Calu3 (cell line): ENCODE results near the gene SCN1A. TPM values are rescaled to one million over a fixed set of nuclear protein-coding genes. Genes with fewer than 3 reads are reported as not detected.

Experiments used
- BruUV-seq: library from RNA; stranded (reverse); fragments of 400-500 nt; replicated peaks from 2 replicates; lab custom pipeline; 2021; lab: Mats Ljungman, UMichigan
- CTCF ChIA-PET: fragments of 300-600 bp; sonication (Branson Sonifier 250); formaldehyde crosslinking; loops from one replicate; lab custom pipeline; 2022; ENCODE audit warnings: antibody characterized with exemption; lab: Charles Lee
- DNase-seq: peaks from one replicate; pipeline ENCODE4 v3.0.0; 2022
- H3K27ac Mint-ChIP-seq: one replicate; pipeline ENCODE4 v1.8.0; 2022; ENCODE audit warnings: mixed read lengths; ENCODE audit not compliant: unreplicated experiment
- H3K27me3 Mint-ChIP-seq: one replicate; pipeline ENCODE4 v1.8.0; 2022; ENCODE audit warnings: mixed read lengths; ENCODE audit not compliant: unreplicated experiment
- H3K36me3 Mint-ChIP-seq: one replicate; pipeline ENCODE4 v1.8.0; 2022; ENCODE audit warnings: mild to moderate bottlenecking, moderate library complexity, mixed read lengths; ENCODE audit not compliant: insufficient read depth, unreplicated experiment
- H3K4me1 Mint-ChIP-seq: one replicate; pipeline ENCODE4 v1.8.0; 2022; ENCODE audit warnings: mild to moderate bottlenecking, low read depth, mixed read lengths; ENCODE audit not compliant: unreplicated experiment
- H3K4me3 Mint-ChIP-seq: one replicate; pipeline ENCODE4 v1.8.0; 2022; ENCODE audit warnings: mild to moderate bottlenecking, low read depth, moderate library complexity, mixed read lengths; ENCODE audit not compliant: unreplicated experiment
- H3K9me3 Mint-ChIP-seq: one replicate; pipeline ENCODE4 v1.8.0; 2022; ENCODE audit warnings: low read depth, mixed read lengths; ENCODE audit not compliant: unreplicated experiment
- intact Hi-C: fragments of 100-400 bp; cut with micrococcal nuclease; formaldehyde crosslinking; loops from one replicate; pipeline ENCODE4 v1.10.0; 2022; ENCODE audit not compliant: unreplicated experiment
- total RNA-seq: library from RNA; stranded (reverse); gene quantifications from 2 replicates; pipeline ENCODE4 v1.2.3, GENCODE V29; 2022
- TF ChIP-seq, protein P1 (sequence below): fragments of 200-600 bp; IDR thresholded peaks from one replicate; pipeline ENCODE4 v1.8.0; 2022; ENCODE audit warnings: antibody characterized with exemption; ENCODE audit not compliant: unreplicated experiment

Gene SCN1A
- total RNA-seq, 1 experiment from 2014 or later, result not detected

- CTCF ChIA-PET, result no interaction called here
- no peaks in the 10 kb centered on the region for H3K9me3 Mint-ChIP-seq
- H3K4me3 Mint-ChIP-seq, result no peak overlapping the region
- no peak overlapping the region for H3K27ac Mint-ChIP-seq
- H3K36me3 Mint-ChIP-seq, result no peaks in the 10 kb centered on the region
- H3K27me3 Mint-ChIP-seq, result no peaks in the 10 kb centered on the region
- H3K4me1 Mint-ChIP-seq, result no peaks in the 10 kb centered on the region
- TF ChIP-seq, protein P1, sequence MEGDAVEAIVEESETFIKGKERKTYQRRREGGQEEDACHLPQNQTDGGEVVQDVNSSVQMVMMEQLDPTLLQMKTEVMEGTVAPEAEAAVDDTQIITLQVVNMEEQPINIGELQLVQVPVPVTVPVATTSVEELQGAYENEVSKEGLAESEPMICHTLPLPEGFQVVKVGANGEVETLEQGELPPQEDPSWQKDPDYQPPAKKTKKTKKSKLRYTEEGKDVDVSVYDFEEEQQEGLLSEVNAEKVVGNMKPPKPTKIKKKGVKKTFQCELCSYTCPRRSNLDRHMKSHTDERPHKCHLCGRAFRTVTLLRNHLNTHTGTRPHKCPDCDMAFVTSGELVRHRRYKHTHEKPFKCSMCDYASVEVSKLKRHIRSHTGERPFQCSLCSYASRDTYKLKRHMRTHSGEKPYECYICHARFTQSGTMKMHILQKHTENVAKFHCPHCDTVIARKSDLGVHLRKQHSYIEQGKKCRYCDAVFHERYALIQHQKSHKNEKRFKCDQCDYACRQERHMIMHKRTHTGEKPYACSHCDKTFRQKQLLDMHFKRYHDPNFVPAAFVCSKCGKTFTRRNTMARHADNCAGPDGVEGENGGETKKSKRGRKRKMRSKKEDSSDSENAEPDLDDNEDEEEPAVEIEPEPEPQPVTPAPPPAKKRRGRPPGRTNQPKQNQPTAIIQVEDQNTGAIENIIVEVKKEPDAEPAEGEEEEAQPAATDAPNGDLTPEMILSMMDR, result no peak
- BruUV-seq, result no TSS peak
- intact Hi-C loops, result no loop called here
- DNase-seq, result no peak
Observed at GRCh38 chr2:165950438-165950837, 177.4 kb downstream of the SCN1A start.

GRCh38 chr2:165941827-165942226, 186.0 kb downstream of the SCN1A start:
- DNase-seq, result no peak
- no peaks in the 10 kb centered on the region for H3K27me3 Mint-ChIP-seq
- H3K4me1 Mint-ChIP-seq, result no peaks in the 10 kb centered on the region
- no TSS peak for BruUV-seq
- no peak overlapping the region for H3K4me3 Mint-ChIP-seq
- H3K27ac Mint-ChIP-seq, result no peak overlapping the region
- intact Hi-C loops, result no loop called here
- CTCF ChIA-PET, result interaction anchor here (1.2 kb wide), 1 partner anchor 11 kb away, joined by 3 read pairs; no protein-coding TSS in a partner anchor
- H3K36me3 Mint-ChIP-seq, result no peaks in the 10 kb centered on the region
- TF ChIP-seq, protein P1, result no peak
- no peaks in the 10 kb centered on the region for H3K9me3 Mint-ChIP-seq

GRCh38 chr2:165938237-165938636, 189.6 kb downstream of the SCN1A start:
- DNase-seq, result no peak
- no peaks in the 10 kb centered on the region for H3K27me3 Mint-ChIP-seq
- TF ChIP-seq, protein P1, result no peak
- H3K27ac Mint-ChIP-seq, result no peak overlapping the region
- no peaks in the 10 kb centered on the region for H3K36me3 Mint-ChIP-seq
- H3K4me1 Mint-ChIP-seq, result no peaks in the 10 kb centered on the region
- intact Hi-C loops, result no loop called here
- BruUV-seq, result no TSS peak
- CTCF ChIA-PET, result no interaction called here
- H3K4me3 Mint-ChIP-seq, result no peak overlapping the region
- no peaks in the 10 kb centered on the region for H3K9me3 Mint-ChIP-seq

Other genes with a start within 250 kb of the SCN1A start
- gene TTC21B, start 174.2 kb downstream of the SCN1A start, total RNA-seq, result 12.0 and 14.7 TPM in 2 replicates
- gene SCN9A, start 247.9 kb upstream of the SCN1A start, total RNA-seq, result 6.1 and 8.5 TPM in 2 replicates